Sigmoid colon (tissue), 3 donors: ENCODE measurements around the gene DPP8.

Experiments
- POLR2A ChIP-seq, 2 donors: fragments of 450-650 bp; IDR thresholded peaks; one replicate each; pipeline ENCODE4 v1.6.1; 2016; ENCODE audit warnings: antibody characterized with exemption in 2 of 2, mild to moderate bottlenecking in 2 of 2, moderate library complexity in 2 of 2
- TF ChIP-seq, protein P1 (sequence below), 4 experiments: fragments of 450-650 bp in 3 of 4; fragments of 200-600 bp in 1 of 4; IDR thresholded peaks; one replicate each; pipeline ENCODE4 v1.5.1; 2016 to 2019; ENCODE audit warnings: antibody characterized with exemption in 4 of 4, mild to moderate bottlenecking in 3 of 4, moderate library complexity in 2 of 4

DNA sequence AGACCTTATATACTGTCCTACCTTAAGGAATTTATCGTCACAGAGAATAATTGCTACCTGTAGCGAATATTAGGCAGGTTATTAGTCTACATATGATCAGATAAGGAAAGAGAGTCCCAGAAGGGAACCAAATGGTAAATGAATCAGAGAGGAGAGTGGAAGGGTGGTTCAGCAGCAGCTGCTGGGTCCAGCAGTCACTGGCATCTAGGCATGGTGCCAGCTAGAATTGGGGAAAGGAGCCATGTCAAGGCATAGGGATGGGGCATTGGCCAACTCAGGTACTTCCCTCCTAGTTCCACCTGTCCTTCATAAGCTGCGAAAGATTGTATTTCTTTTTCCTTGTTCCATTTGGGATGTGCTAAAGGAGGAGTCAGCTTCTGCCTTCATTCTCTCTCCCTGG, 36.2 kb upstream of the DPP8 start:
- TF ChIP-seq, protein P1, sequence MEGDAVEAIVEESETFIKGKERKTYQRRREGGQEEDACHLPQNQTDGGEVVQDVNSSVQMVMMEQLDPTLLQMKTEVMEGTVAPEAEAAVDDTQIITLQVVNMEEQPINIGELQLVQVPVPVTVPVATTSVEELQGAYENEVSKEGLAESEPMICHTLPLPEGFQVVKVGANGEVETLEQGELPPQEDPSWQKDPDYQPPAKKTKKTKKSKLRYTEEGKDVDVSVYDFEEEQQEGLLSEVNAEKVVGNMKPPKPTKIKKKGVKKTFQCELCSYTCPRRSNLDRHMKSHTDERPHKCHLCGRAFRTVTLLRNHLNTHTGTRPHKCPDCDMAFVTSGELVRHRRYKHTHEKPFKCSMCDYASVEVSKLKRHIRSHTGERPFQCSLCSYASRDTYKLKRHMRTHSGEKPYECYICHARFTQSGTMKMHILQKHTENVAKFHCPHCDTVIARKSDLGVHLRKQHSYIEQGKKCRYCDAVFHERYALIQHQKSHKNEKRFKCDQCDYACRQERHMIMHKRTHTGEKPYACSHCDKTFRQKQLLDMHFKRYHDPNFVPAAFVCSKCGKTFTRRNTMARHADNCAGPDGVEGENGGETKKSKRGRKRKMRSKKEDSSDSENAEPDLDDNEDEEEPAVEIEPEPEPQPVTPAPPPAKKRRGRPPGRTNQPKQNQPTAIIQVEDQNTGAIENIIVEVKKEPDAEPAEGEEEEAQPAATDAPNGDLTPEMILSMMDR (IDR thresholded peaks at IDR 0.05), result no peak
- no peak for TF ChIP-seq POLR2A (IDR thresholded peaks at IDR 0.05)
